Measurements from ENCODE around the gene OSBPL2.

Gene OSBPL2

GRCh38 chr20:62222972-62223371 lies 15.3 kb upstream of the OSBPL2 start:
- no peak for DNase-seq

- DNase-seq, result no peak
These were observed 14.8 kb upstream of the OSBPL2 start for GRCh38 chr20:62223571-62223970.

DNA sequence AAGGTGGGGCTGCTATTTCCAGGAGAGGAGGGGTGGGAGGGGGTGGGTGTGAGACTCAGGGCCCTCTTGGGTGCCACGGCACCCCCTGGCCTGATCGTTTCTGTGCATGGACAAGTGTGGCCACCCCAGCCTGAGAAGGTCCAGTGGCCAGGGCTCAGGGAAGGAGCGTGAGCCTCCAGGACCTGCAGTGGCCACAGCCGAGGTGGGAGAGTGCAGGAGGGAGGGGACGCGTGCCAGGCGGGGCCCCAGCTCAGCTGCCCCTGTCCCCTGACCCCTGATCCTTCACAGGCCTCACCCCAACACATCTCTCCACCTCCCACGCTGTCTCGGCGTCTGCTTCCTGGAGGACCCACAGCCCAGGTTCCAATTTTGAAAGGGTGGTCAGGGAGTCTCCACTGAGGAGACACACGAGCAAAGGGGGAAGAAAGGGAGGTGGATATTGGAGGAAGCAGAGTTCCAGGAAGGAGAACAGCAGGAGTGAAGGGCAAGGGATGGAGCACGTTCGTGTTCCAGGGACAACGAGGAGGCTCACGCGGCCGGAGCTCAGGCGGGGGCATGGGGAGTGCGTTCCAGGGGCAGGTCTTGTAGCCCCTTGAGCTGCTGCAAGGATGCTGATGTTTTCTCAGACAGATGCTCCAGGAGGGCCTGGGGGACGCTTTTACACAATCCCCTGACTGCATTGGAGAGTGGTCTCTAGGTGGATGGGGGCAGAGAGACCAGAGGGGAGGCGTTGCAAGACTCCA lies 14.0 kb upstream of the OSBPL2 start:
- DNase-seq, result no peak

DNA sequence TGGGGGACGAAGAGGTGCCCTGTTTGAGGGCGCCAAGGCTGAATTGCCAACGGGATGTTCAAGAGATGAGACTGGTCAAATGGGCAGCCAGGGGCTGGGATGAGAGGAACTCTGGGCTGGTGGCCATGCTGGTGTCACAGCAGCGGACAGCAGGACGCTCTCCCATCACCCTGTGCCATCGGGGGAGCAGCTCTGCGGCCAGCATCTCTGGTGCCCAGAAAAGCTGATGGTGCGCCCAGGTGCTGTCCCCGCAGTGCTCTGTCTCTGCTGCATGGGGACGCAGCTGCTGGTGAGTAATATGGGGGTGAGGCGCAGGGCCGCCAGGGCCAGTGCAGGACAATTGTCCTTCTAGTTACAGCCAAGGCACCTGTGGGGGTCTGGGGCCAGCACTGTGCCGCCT lies 13.3 kb upstream of the OSBPL2 start:
- DNase-seq, result no peak

GRCh38 chr20:62225820-62226635 lies 12.3 kb upstream of the OSBPL2 start:
- no peak for DNase-seq

- DNase-seq, result no peak
These were observed 11.4 kb upstream of the OSBPL2 start for GRCh38 chr20:62226707-62227590.

DNA sequence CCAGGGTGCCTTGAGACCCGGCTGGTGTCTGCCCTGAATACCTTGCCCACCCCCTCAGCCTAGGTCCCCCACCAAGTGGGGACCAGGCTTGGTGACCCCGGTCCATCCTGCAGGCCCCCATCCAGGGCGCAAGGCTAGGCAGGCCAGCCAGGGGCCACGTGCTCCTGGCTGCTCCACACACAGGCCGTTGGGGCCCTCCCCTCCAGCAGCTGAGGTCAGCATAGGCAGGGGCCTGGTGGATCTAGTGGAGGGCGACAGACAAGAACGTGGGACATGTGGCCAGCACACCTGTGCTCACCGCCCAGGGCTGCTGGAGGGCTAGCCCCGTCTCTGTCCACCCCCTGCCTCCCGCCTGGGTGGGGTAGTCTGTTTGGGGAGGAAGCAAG lies 10.7 kb upstream of the OSBPL2 start:
- no peak for DNase-seq

GRCh38 chr20:62227977-62228958 lies 10.1 kb upstream of the OSBPL2 start:
- DNase-seq, result no peak

DNA sequence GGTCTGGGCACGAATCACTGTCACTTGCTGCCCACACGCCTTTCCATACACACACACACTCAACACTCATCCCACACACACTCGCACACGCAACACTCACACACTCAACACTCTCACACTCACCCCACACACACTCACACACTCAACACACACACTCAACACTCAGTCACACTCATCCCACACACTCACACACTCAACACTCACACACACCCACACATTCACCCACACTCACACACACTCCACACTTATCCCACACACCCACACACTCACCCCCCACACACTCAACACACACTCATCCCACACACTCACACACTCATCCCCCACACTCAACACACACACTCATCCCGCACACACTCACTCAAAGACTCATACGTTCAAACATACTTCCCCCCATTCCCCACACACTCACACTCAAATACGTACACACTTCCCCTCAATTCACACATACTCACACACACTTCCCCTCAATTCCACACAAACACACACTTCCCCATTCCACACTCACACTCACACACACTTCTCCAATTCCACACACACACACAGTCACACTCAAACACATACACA lies 9.3 kb upstream of the OSBPL2 start:
- DNase-seq, result no peak

- no peak for DNase-seq
These were observed 8.7 kb upstream of the OSBPL2 start for GRCh38 chr20:62229667-62230066.

DNA sequence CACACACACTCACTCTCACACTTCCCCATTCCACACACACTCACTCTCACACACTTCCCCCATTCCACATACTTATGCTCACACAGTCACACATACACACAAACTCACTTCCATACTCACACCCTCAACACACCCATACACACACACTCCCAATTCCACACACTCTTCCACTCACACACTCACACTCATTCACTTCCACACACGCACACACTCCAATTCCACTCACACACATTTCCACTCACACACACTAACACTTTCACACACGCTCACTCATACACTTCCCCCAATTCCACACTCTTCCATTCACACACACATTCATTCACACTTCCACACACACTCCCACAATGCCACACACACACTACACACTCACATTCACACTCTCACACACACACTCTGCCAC lies 8.0 kb upstream of the OSBPL2 start:
- no peak for DNase-seq

DNA sequence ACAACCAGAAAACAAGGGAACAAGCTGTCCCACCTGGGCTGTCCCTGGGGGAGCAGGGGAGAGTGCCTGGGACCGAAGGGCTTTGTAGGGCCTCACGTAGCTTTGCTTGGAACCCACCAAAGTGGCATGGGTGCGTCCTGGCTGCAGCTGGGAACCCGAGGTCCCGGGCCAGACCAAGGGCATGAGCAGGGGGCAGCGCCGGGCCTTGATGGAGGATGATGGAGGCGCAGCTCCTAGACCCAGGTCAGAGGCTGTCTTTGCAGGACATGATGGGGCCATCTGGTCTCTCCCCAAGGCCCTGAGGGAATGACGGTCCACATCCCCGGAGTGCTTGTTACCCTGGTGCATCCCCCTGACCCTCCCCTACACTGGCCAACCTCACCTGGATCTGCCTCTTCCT lies 7.6 kb upstream of the OSBPL2 start:
- no peak for DNase-seq

- no peak for DNase-seq
These were observed 7.0 kb upstream of the OSBPL2 start for GRCh38 chr20:62231292-62231691.

DNA sequence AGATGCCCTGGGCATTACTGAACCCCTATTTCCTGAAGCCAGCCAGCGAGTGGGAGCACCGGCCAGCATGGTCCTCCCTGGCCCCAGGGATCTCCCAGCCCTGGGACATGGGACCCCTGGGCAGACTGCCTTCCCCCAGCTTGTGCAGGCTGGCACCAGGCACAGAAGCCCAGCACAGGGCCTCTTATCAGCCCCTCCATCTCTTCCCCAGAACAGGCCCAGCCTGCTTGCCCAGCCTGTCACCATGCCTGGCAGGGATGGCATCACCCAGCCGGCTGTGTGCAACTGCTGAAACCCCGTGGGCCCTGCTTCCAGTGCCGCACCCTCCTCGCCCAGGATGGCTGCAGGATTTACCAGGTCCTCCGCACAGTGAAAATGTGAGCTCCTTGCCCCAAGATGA lies 6.1 kb upstream of the OSBPL2 start:
- no peak for DNase-seq

DNA sequence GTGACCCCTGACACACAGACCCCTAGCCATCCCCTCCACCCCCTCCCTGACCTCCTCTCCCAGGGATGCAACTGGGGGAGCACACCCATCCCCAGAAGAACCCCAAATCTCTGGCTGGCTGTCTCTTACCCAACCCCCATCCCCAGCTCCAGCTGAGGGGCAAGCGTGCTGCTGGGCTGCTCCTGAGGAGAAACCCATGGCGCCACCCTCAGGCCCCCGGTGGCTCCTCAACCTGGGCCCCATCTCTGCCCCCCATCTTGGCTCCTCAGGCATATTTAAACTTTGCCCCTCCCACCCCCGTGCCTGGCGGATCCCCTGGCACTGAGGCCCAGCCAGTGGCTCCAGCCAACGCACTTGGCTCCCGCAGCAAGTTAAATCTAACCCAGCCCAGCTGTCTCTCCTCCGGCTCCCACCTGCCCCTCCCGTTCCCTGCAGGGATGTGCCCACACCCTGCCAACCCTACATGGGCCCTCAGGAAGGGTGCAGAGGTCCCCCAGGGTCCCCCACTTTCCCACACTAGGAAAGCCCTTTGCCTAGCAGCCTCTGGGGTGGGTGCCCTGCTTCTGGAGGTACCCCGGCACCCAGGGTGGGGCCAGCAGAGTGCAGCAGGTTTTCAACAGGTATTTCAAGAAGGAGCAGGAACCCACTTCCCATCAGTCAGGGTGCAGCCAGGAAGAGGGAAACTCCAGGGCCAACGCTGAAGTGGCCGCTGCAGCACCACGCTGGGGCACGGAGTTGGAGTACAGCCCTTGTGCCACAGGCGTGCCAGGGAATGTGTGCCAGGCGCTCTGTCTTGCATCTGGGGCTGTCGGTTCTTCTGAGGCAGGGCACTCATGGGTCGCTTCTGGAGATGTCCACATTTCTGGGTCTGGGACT lies 5.3 kb upstream of the OSBPL2 start:
- DNase-seq, result no peak

- no peak for DNase-seq
These were observed 4.6 kb upstream of the OSBPL2 start for GRCh38 chr20:62233684-62234083.

DNA sequence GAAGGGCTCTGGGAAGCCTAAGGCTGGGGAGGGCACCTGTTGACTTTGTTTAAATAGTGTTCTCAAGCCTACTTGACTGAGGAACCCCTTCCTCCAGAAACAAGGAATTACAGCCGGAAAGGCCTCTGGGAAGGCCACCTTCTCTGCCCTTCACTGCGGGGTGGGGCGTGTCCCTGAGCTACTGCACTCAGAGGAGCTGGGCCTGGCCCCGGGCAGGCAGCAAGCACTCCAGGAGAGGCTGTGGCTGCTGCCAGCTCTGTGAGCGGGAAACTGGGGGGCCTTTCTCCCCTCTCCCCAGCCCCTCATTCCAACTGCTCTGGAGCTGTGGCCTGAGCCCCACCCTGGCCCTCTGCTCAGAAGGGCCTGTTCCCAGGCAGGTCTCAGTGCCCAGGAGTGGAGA lies 4.0 kb upstream of the OSBPL2 start:
- DNase-seq, result no peak

- DNase-seq, result no peak
These were observed 3.1 kb upstream of the OSBPL2 start for GRCh38 chr20:62235001-62235776.

DNA sequence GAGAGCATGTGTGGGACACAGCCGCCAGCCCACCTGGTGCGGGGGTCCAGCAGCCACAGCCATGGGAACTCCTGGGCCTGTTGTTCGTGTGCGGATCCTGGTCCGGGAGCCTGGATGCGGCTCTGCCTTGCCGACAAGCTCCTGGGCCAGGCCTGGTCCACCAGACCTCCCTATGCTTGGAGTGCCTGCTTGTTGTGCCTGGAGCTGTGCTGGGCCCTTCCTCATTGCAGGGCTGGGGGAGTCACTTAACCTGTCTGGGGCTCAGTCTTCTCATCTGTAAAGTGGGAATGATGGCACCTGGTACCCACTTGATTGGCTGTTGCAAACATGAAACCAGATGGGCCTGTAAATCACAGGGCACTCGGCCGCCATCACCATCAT lies 2.6 kb upstream of the OSBPL2 start:
- DNase-seq, result no peak

DNA sequence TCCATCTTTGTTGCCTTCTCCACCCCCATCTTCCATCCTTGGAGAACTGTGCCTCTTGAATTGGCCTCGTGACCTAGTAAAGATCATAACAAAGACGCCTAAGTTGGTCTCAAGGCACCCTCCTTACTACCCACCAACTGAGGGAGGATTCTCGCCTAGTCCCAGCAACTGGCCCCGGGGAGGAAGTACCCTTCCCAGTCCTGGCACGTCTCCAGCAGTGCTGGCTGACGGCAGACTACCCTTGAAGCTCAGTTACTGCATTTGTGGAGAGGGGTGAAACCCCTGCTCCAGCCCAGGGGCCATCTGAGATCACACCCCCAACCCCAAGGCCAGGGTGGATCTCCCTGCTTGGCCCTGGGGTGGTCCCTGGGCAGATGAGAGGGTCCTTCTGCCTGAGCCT lies 2.1 kb upstream of the OSBPL2 start:
- no peak for DNase-seq
